A673 (cell line): ENCODE data around the gene TESK2.

Source experiments
- CTCF ChIP-seq: fragments of 300-800, 200-600 bp; sonication (generic); conservative IDR thresholded peaks from 2 replicates; pipeline ENCODE4 v1.5.1; 2017; ENCODE audit warnings: low read depth, mild to moderate bottlenecking, antibody characterized with exemption, low read length, moderate library complexity, mixed read lengths
- EZH2 ChIP-seq: fragments of 200-600 bp; sonication (generic); IDR thresholded peaks from 2 replicates; pipeline ENCODE4 v1.6.1; 2017; ENCODE audit warnings: borderline replicate concordance, low read depth, mild to moderate bottlenecking, mixed read lengths, antibody characterized with exemption, low read length; ENCODE audit not compliant: poor library complexity, severe bottlenecking

GRCh38 chr1:45410850-45411509 lies 80.0 kb downstream of the TESK2 start:
- TF ChIP-seq CTCF = no peak
- TF ChIP-seq EZH2 = no peak
